ENCODE data around the gene CEP97. TPM values are rescaled to one million over a fixed set of nuclear protein-coding genes. Genes with fewer than 3 reads are reported as not detected.
"Not testable (repeated sequence)": the region's sequence is repeated elsewhere in the genome, so short reads cannot be mapped to it uniquely, and the experiment has no call there.

The CEP97 gene
- total and polyA plus RNA-seq, 5 donors, result 2.2 to 7.8 (median 7.2) TPM

DNA sequence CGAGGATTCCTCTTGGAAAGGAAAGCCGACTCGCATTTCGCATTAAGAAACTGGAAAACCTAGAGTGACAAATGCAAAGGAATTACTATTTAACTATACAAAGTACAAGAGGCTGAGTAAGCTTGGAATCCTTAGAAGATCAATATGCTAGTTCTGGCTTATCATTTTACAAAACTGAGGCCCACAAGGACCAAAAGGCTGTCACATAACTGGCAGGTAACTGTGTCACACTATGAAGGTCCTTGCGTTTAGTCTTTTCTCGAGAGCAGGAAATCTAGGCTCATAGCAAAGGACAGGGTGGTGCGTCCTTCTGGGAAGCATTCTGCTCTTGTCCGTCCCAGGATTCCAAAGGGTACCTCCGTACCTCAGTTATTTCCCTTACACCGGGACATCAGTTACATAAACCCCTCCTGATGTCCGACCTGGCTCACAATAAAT is 38.5 kb upstream of the CEP97 start:
- Histone ChIP-seq H3K9me3 (ENCODE audit: control insufficient read depth, low read length) (no peaks in the 10 kb centered on the region), H3K27me3 (ENCODE audit: control insufficient read depth, insufficient read depth) (no peaks in the 10 kb centered on the region), H3K4me1 (ENCODE audit: control insufficient read depth, insufficient read depth, low read length) (no peaks in the 10 kb centered on the region), H3K4me3 (ENCODE audit: low read length) (peak overlapping the region; percentile 97), H3K27ac (ENCODE audit: low read length) (peak overlapping the region; percentile 94)
- intact Hi-C loops (cut with DNase I), result no loop called here
- ATAC-seq, result peak; percentile 5 to 30
- DNase-seq, result no peak
- 1% methylated on average over 11 of the region's 11 CpGs for WGBS

DNA sequence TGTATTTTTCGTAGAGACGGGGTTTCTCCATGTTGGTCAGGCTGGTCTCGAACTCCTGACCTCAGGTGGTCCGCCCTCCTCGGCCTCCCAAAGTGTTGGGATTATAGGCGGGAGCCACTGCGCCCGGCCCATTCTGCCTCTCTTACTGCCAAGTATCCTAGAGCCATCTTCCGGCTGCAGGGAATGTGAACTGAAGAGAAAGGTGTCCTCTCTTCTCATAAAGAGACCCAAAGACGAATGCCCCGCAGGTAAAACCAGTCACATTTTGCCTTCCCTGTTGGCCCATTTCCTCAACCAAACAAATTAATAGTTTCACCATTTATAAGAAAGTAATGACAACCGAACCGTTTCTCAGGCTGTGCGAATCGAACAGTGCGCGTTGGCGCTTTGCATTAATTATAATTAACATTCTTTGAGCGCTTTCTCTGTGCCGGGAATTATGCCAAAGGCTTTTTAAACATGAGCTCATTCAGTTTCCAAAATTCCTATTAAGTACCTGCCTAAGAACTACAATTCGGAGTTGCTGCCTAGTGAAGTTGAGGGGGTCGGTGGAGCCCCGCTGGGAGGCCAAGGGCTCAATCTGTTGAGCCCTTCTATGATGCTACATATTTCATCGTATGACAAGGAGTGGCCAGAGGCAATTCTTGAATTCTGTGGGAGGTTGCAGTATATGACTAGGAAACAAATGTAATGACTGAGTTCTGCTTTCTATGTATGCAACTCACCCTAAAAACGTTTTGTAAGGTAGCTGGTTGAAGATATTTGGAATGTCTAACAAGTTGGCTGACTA is 37.1 kb upstream of the CEP97 start:
- no peaks in the 10 kb centered on the region for H3K27me3 ChIP-seq (ENCODE audit: control insufficient read depth, insufficient read depth)
- H3K9me3 ChIP-seq (ENCODE audit: control insufficient read depth, low read length), result no peaks in the 10 kb centered on the region
- ATAC-seq (peak in 1 of 2 donors; percentile 4), DNase-seq (peak in 2 of 3 donors; percentile 65 to 72)
- peak overlapping the region; percentile 99 for H3K27ac ChIP-seq (ENCODE audit: low read length)
- peak overlapping the region; percentile 97 for H3K4me3 ChIP-seq (ENCODE audit: low read length)
- intact Hi-C loops (cut with DNase I), result no loop called here
- no peaks in the 10 kb centered on the region for H3K4me1 ChIP-seq (ENCODE audit: control insufficient read depth, insufficient read depth, low read length)
- 50% methylated on average over 25 of the region's 25 CpGs for WGBS

DNA sequence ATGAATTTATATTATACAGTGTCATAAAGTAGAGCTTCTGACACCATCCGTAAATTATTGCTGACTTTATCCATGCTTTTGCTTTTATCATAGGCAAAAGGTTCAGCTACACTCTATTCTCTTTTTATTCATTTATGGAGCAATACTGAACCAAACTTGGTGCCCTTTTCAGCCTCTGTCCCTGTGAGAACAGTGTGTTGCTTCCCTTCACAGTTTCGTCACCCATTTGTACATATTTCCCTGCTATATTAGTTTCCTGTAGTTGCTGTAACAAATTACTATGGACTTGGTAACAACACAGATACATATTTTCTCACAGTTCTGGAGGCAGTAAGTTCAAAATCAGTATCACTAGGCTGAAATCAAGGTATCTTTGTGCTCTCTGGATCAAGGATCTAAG is 35.1 kb upstream of the CEP97 start:
- Histone ChIP-seq H3K27ac (ENCODE audit: low read length) (no peak overlapping the region), H3K9me3 (ENCODE audit: control insufficient read depth, low read length) (no peaks in the 10 kb centered on the region), H3K27me3 (ENCODE audit: control insufficient read depth, insufficient read depth) (no peaks in the 10 kb centered on the region), H3K4me1 (ENCODE audit: control insufficient read depth, insufficient read depth, low read length) (no peaks in the 10 kb centered on the region), H3K4me3 (ENCODE audit: low read length) (no peak overlapping the region)
- ATAC-seq (no peak), DNase-seq (no peak)
- WGBS, result 81% methylated on average over 2 of the region's 2 CpGs
- intact Hi-C loops (cut with DNase I), result no loop called here

DNA sequence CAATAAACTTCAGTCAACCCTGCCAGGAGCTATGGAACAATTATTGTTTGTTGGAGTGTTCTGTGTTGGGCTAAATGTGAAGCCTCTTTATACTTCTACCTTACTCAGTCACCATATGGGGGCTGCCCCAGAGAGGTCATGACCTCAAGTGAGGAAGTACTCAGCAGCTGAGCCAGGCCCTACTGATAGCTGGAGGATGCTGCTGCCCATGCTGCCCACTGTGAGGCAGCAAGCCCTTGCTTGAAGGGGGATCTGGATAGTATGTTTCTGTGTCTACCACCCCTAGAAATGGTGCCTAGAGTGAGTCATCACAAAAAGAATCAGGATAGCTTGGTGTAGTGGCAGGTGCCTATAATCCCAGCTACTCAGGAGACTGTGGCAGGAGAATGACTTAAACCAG is 33.4 kb upstream of the CEP97 start:
- Histone ChIP-seq H3K4me3 (ENCODE audit: low read length) (no peak overlapping the region), H3K4me1 (ENCODE audit: control insufficient read depth, insufficient read depth, low read length) (no peaks in the 10 kb centered on the region), H3K27ac (ENCODE audit: low read length) (no peak overlapping the region), H3K27me3 (ENCODE audit: control insufficient read depth, insufficient read depth) (no peaks in the 10 kb centered on the region), H3K9me3 (ENCODE audit: control insufficient read depth, low read length) (no peaks in the 10 kb centered on the region)
- DNase-seq (no peak), ATAC-seq (no peak)
- intact Hi-C loops (cut with DNase I), result no loop called here

DNA sequence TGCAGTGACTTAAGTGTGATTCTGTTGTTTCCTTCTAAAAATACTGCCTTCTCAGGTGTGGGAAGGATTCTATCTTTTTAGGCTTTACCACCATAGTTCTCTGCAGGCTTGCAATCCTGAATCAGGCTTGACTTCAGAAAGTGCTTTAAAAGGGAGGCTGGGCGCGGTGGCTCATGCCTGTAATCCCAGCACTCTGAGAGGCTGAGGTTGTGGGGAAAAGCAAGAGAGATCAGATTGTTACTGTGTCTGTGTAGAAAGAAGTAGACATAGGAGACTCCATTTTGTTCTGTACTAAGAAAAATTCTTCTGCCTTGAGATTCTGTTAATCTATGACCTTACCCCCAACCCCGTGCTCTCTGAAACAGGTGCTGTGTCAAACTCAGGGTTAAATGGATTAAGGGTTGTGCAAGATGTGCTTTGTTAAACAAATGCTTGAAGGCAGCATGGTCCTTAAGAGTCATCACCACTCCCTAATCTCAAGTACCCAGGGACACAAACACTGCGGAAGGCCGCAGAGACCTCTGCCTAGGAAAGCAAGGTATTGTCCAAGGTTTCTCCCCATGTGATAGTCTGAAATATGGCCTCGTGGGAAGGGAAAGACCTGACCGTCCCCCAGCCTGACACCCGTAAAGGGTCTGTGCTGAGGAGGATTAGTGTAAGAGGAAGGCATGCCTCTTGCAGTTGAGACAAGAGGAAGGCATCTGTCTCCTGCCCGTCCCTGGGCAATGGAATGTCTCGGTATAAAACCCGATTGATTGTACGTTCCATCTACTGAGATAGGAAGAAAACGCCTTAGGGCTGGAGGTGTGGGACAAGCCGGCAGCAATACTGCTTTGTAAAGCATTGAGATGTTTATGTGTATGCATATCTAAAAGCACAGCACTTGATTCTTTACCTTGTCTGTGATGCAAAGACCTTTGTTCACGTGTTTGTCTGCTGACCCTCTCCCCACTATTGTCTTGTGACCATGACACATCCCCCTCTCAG is 32.4 kb upstream of the CEP97 start:
- ATAC-seq; H3K4me1 ChIP-seq (ENCODE audit: control insufficient read depth, insufficient read depth, low read length); DNase-seq; H3K4me3 ChIP-seq (ENCODE audit: low read length); H3K27me3 ChIP-seq (ENCODE audit: control insufficient read depth, insufficient read depth); H3K9me3 ChIP-seq (ENCODE audit: control insufficient read depth, low read length); intact Hi-C loops (cut with DNase I); H3K27ac ChIP-seq (ENCODE audit: low read length): not testable (repeated sequence)
- WGBS, result 65% methylated on average over 14 of the region's 15 CpGs

DNA sequence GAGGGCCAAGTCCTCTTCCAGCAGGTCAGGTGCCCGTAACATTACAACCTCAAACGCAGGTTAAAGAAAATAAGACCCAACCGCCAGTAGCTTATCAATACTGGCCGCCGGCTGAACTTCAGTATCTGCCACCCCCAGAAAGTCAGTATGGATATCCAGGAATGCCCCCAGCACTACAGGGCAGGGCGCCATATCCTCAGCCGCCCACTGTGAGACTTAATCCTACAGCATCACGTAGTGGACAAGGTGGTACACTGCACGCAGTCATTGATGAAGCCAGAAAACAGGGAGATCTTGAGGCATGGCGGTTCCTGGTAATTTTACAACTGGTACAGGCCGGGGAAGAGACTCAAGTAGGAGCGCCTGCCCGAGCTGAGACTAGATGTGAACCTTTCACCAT is 30.9 kb upstream of the CEP97 start:
- WGBS, result 53% methylated on average over 13 of the region's 13 CpGs
- peak; percentile 68 to 87 for ATAC-seq
- H3K4me1 ChIP-seq (ENCODE audit: control insufficient read depth, insufficient read depth, low read length); H3K27ac ChIP-seq (ENCODE audit: low read length); H3K4me3 ChIP-seq (ENCODE audit: low read length); H3K27me3 ChIP-seq (ENCODE audit: control insufficient read depth, insufficient read depth); intact Hi-C loops (cut with DNase I); H3K9me3 ChIP-seq (ENCODE audit: control insufficient read depth, low read length): not testable (repeated sequence)
- peak in 2 of 3 donors; percentile 41 to 66 for DNase-seq

DNA sequence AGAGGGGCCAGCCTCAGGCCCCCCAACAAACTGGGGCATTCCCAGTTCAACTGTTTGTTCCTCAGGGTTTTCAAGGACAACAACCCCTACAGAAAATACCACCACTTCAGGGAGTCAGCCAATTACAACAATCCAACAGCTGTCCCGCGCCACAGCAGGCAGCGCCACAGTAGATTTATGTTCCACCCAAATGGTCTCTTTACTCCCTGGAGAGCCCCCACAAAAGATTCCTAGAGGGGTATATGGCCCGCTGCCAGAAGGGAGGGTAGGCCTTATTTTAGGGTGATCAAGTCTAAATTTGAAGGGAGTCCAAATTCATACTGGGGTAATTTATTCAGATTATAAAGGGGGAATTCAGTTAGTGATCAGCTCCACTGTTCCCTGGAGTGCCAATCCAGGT is 29.6 kb upstream of the CEP97 start:
- intact Hi-C loops (cut with DNase I); H3K9me3 ChIP-seq (ENCODE audit: control insufficient read depth, low read length); DNase-seq; H3K4me1 ChIP-seq (ENCODE audit: control insufficient read depth, insufficient read depth, low read length); ATAC-seq; H3K27ac ChIP-seq (ENCODE audit: low read length); H3K27me3 ChIP-seq (ENCODE audit: control insufficient read depth, insufficient read depth); H3K4me3 ChIP-seq (ENCODE audit: low read length): not testable (repeated sequence)
- 77% methylated on average over 4 of the region's 4 CpGs for WGBS

DNA sequence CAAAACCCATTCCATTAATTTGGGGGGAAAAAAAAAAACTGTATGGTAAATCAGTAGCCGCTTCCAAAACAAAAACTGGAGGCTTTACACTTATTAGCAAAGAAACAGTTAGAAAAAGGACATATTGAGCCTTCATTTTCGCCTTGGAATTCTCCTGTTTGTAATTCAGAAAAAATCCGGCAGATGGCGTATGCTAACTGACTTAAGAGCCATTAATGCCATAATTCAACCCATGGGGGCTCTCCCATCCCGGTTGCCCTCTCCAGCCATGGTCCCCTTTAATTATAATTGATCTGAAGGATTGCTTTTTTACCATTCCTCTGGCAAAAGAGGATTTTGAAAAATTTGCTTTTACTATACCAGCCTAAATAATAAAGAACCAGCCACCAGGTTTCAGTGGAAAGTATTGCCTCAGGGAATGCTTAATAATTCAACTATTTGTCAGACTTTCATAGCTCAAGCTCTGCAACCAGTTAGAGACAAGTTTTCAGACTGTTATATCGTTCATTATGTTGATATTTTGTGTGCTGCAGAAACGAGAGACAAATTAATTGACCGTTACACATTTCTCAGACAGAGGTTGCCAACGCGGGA is 28.5 kb upstream of the CEP97 start:
- intact Hi-C loops (cut with DNase I), result no loop called here
- ATAC-seq (no peak), DNase-seq (no peak)
- no peaks in the 10 kb centered on the region for H3K4me1 ChIP-seq (ENCODE audit: control insufficient read depth, insufficient read depth, low read length)
- no peaks in the 10 kb centered on the region for H3K27me3 ChIP-seq (ENCODE audit: control insufficient read depth, insufficient read depth)
- WGBS, result 29% methylated on average over 10 of the region's 10 CpGs
- no peak overlapping the region for H3K27ac ChIP-seq (ENCODE audit: low read length)
- H3K9me3 ChIP-seq (ENCODE audit: control insufficient read depth, low read length), result no peaks in the 10 kb centered on the region
- H3K4me3 ChIP-seq (ENCODE audit: low read length), result no peak overlapping the region

DNA sequence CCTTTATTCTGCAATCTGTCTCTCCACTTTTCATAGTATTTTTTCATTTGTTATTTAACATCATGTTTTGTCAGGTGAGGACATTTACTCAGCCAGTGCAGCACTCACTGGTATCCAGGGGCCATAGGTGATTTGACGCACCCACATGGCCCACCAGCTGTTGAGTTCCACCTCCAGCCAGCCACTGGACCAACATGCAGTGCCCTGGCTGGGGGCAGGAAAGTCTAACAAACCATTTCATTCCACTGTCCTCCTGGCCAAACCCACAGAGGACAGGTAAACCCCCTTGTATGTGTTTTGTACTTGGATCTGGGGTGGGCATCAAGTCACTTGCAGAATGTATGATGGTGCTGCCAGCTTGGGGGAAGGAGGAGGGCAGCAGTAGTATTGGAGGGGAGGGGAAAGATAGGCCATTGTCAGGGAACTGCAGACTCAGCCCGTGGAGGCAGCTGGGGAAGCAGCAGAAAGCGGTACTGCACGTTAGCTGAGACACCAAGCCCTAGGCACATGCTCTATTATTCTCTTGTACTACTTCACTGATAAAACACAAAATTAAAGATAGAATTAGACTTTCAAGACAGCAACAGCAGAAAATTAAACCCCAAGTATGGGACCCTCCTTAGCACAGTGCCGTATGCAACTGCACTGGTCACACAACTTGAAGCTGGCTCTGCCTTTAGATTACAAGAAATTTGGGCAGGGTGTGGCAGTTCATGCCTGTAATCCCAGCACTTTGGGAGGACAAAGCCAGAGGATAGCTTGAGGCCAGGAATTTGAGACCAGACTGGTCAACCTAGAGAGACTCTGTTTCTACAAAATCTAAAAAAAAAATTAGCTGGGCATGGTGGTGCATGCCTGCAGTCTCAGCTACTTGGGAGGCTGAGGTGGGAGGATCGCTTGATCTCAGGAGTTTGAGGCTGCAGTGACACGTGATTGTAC is 22.4 kb upstream of the CEP97 start:
- H3K27me3 ChIP-seq (ENCODE audit: control insufficient read depth, insufficient read depth), result no peaks in the 10 kb centered on the region
- DNase-seq (no peak), ATAC-seq (no peak)
- H3K4me3 ChIP-seq (ENCODE audit: low read length), result no peak overlapping the region
- H3K4me1 ChIP-seq (ENCODE audit: control insufficient read depth, insufficient read depth, low read length), result no peaks in the 10 kb centered on the region
- no peak overlapping the region for H3K27ac ChIP-seq (ENCODE audit: low read length)
- intact Hi-C loops (cut with DNase I), result no loop called here
- WGBS, result 83% methylated on average over 7 of the region's 7 CpGs
- no peaks in the 10 kb centered on the region for H3K9me3 ChIP-seq (ENCODE audit: control insufficient read depth, low read length)

DNA sequence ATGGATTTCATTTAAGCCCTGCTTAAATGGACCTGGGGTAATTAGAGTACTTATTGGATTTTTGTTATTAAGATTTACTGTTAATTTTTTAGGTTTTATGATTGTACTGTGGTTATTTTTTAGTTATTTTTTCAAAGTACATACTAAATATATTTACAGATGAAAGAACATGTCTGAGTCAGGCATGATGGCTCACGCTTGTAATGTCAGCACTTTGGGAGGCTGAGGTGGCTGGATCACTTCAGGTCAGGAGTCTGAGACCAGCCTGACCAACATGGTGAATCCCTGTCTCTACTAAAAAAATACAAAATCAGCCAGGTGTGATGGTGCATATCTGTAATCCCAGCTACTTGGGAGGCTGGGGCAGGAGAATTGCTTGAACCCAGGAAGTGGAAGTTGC is 21.7 kb upstream of the CEP97 start:
- Histone ChIP-seq H3K27me3 (ENCODE audit: control insufficient read depth, insufficient read depth) (no peaks in the 10 kb centered on the region), H3K4me1 (ENCODE audit: control insufficient read depth, insufficient read depth, low read length) (no peaks in the 10 kb centered on the region), H3K27ac (ENCODE audit: low read length) (no peak overlapping the region), H3K9me3 (ENCODE audit: control insufficient read depth, low read length) (no peaks in the 10 kb centered on the region), H3K4me3 (ENCODE audit: low read length) (no peak overlapping the region)
- intact Hi-C loops (cut with DNase I), result no loop called here
- DNase-seq, result no peak
- WGBS, result 83% methylated on average over 1 of the region's 1 CpG
- ATAC-seq, result no peak
